Measurements from ENCODE around the gene ARPC5L. TPM values are rescaled to one million over a fixed set of nuclear protein-coding genes. Genes with fewer than 3 reads are reported as not detected.

ARPC5L gene
- total RNA-seq, 1 experiment from 2014 or later, result 47.2 TPM

GRCh38 chr9:124908098-124908497 is 46.2 kb downstream of the ARPC5L start:
- Mint-ChIP-seq H3K4me3 (no peak overlapping the region), H3K27ac (no peak overlapping the region)

GRCh38 chr9:124911766-124912165 is 49.8 kb downstream of the ARPC5L start:
- Mint-ChIP-seq H3K4me3 (no peak overlapping the region), H3K36me3 (peaks cover 5% of the 10 kb centered on the region), H3K27me3 (ENCODE audit: low read depth) (no peaks in the 10 kb centered on the region), H3K9me3 (no peaks in the 10 kb centered on the region), H3K4me1 (peaks cover 5% of the 10 kb centered on the region), H3K27ac (no peak overlapping the region)
- POLR2A ChIA-PET, result no interaction called here
- CTCF ChIA-PET, result no interaction called here
- ATAC-seq (no peak), DNase-seq (ENCODE audit: low spot score) (no peak)
- TF ChIP-seq ZBTB43 (CRISPR knock-in tag; IDR thresholded peaks at IDR 0.05) (no peak), ZNF423 (CRISPR knock-in tag; IDR thresholded peaks at IDR 0.05) (no peak), NR3C1 (CRISPR knock-in tag; conservative IDR thresholded peaks at IDR 0.05; ENCODE audit: low read depth) (no peak), STAT6 (CRISPR knock-in tag; conservative IDR thresholded peaks at IDR 0.05; ENCODE audit: low read depth) (no peak), JAZF1 (CRISPR knock-in tag; IDR thresholded peaks at IDR 0.05) (no peak), AR (CRISPR knock-in tag; IDR thresholded peaks at IDR 0.05) (no peak), HMGXB4 (CRISPR knock-in tag; IDR thresholded peaks at IDR 0.05) (no peak), SMAD4 (CRISPR knock-in tag; IDR thresholded peaks at IDR 0.05) (no peak), E2F1 (CRISPR knock-in tag; IDR thresholded peaks at IDR 0.05) (no peak), NR1H2 (CRISPR knock-in tag; IDR thresholded peaks at IDR 0.05) (no peak), E2F4 (CRISPR knock-in tag; IDR thresholded peaks at IDR 0.05; ENCODE audit: borderline replicate concordance, low read depth) (no peak), ESRRA (CRISPR knock-in tag; IDR thresholded peaks at IDR 0.05; ENCODE audit: borderline replicate concordance) (no peak), CREM (CRISPR knock-in tag; IDR thresholded peaks at IDR 0.05) (no peak)

More at GRCh38 chr9:124908098-124908497, 46.2 kb downstream of the ARPC5L start:
- H3K27me3 Mint-ChIP-seq (ENCODE audit: low read depth), result no peaks in the 10 kb centered on the region
- peaks cover 5% of the 10 kb centered on the region for H3K4me1 Mint-ChIP-seq
- TF ChIP-seq HMGA2 (CRISPR knock-in tag; IDR thresholded peaks at IDR 0.05) (no peak), MAX (CRISPR knock-in tag; IDR thresholded peaks at IDR 0.05) (no peak)
- ChIA-PET CTCF (no interaction called here), POLR2A (interaction anchor here (0.5 kb wide), 1 partner anchor 1320 kb away, joined by 3 read pairs; no protein-coding TSS in a partner anchor)
- DNase-seq (ENCODE audit: low spot score), result no peak
- no peak for ATAC-seq
- peaks cover 5% of the 10 kb centered on the region for H3K36me3 Mint-ChIP-seq
- H3K9me3 Mint-ChIP-seq, result no peaks in the 10 kb centered on the region
